ENCODE measurements around the gene USH1G.

Gene USH1G

DNA sequence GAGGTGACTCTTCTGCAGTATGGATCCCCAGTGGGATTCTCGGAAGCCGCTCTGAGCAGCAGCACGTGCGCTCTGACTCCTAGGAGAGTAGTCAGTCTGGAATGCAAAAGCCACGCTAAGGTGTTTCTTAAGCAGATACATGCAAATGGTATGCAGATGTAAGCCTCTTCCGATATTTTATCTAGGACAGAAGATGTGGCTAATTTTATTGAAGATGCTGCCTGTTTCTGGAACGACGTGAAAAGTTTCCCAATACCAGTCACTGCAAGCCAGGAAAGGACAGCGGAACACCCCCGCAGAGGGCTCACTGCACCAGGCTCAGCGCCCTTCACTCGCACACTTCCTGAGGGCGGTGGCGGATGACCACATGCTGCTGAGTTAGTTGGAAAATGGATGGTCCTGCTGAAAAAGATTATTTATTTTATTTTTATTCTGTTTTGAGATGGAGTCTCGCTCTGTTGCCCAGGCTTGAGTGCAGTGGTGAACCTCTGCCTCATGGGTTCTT, 39.8 kb downstream of the USH1G start:
- no peak for TF ChIP-seq EZH2 (IDR thresholded peaks at IDR 0.05; ENCODE audit: borderline replicate concordance, low read length)
- TF ChIP-seq CTCF (IDR thresholded peaks at IDR 0.05; ENCODE audit: low read length) = no peak
- H3K79me2 ChIP-seq (ENCODE audit: insufficient read depth, low read length) = no peaks in the 10 kb centered on the region
- no peaks in the 10 kb centered on the region for H4K20me1 ChIP-seq (ENCODE audit: insufficient read depth, low read length)
- no peak overlapping the region for H2AFZ ChIP-seq (ENCODE audit: low read length)
- H3K27me3 ChIP-seq (ENCODE audit: insufficient read depth, low read length) = peaks cover 20% of the 10 kb centered on the region; the same call in 1 of the 2 replicates
- H3F3A ChIP-seq (ENCODE audit: insufficient read depth, low read length) = no peaks in the 10 kb centered on the region
- no peak overlapping the region for H3K9ac ChIP-seq (ENCODE audit: low read length)
- H3K4me1 ChIP-seq (ENCODE audit: insufficient read depth, low read length, severe bottlenecking) = no peaks in the 10 kb centered on the region
- no peak overlapping the region for H3K4me3 ChIP-seq (ENCODE audit: low read depth, low read length, poor library complexity, severe bottlenecking)
- no peaks in the 10 kb centered on the region for H3K9me2 ChIP-seq (ENCODE audit: low read depth, low read length)
- no peak overlapping the region for H3K4me2 ChIP-seq (ENCODE audit: low read length)
- no peaks in the 10 kb centered on the region for H3K9me3 ChIP-seq (ENCODE audit: low read length)
- no peaks in the 10 kb centered on the region for H3K36me3 ChIP-seq (ENCODE audit: insufficient read depth, low read length)
- no peak overlapping the region for H3K27ac ChIP-seq (ENCODE audit: low read depth, low read length, poor library complexity, severe bottlenecking)

GRCh38 chr17:74882517-74883240, 40.4 kb downstream of the USH1G start:
- Histone ChIP-seq H3K4me1 (ENCODE audit: insufficient read depth, low read length, severe bottlenecking) (no peaks in the 10 kb centered on the region), H3K4me2 (ENCODE audit: low read length) (no peak overlapping the region), H4K20me1 (ENCODE audit: insufficient read depth, low read length) (no peaks in the 10 kb centered on the region), H3K27ac (ENCODE audit: low read depth, low read length, poor library complexity, severe bottlenecking) (no peak overlapping the region), H3K9ac (ENCODE audit: low read length) (no peak overlapping the region), H3K27me3 (ENCODE audit: insufficient read depth, low read length) (peaks cover 20% of the 10 kb centered on the region; the same call in 1 of the 2 replicates), H3K36me3 (ENCODE audit: insufficient read depth, low read length) (no peaks in the 10 kb centered on the region), H3K79me2 (ENCODE audit: insufficient read depth, low read length) (no peaks in the 10 kb centered on the region), H2AFZ (ENCODE audit: low read length) (no peak overlapping the region), H3K9me3 (ENCODE audit: low read length) (no peaks in the 10 kb centered on the region), H3K9me2 (ENCODE audit: low read depth, low read length) (no peaks in the 10 kb centered on the region), H3F3A (ENCODE audit: insufficient read depth, low read length) (no peaks in the 10 kb centered on the region), H3K4me3 (ENCODE audit: low read depth, low read length, poor library complexity, severe bottlenecking) (no peak overlapping the region)
- TF ChIP-seq EZH2 (IDR thresholded peaks at IDR 0.05; ENCODE audit: borderline replicate concordance, low read length) = no peak
- TF ChIP-seq CTCF (IDR thresholded peaks at IDR 0.05; ENCODE audit: low read length) = no peak; the same call in 1 of the 2 replicates

- TF ChIP-seq EZH2 (IDR thresholded peaks at IDR 0.05; ENCODE audit: borderline replicate concordance, low read length) (no peak), CTCF (IDR thresholded peaks at IDR 0.05; ENCODE audit: low read length) (no peak)
- Histone ChIP-seq H3K4me2 (ENCODE audit: low read length) (no peak overlapping the region), H3K79me2 (ENCODE audit: insufficient read depth, low read length) (no peaks in the 10 kb centered on the region), H3K27ac (ENCODE audit: low read depth, low read length, poor library complexity, severe bottlenecking) (no peak overlapping the region), H4K20me1 (ENCODE audit: insufficient read depth, low read length) (no peaks in the 10 kb centered on the region), H3K4me3 (ENCODE audit: low read depth, low read length, poor library complexity, severe bottlenecking) (no peak overlapping the region), H3K27me3 (ENCODE audit: insufficient read depth, low read length) (peaks cover 10% of the 10 kb centered on the region; the same call in 1 of the 2 replicates), H2AFZ (ENCODE audit: low read length) (no peak overlapping the region), H3K4me1 (ENCODE audit: insufficient read depth, low read length, severe bottlenecking) (no peaks in the 10 kb centered on the region), H3K9me2 (ENCODE audit: low read depth, low read length) (no peaks in the 10 kb centered on the region), H3K9ac (ENCODE audit: low read length) (no peak overlapping the region), H3K9me3 (ENCODE audit: low read length) (no peaks in the 10 kb centered on the region), H3K36me3 (ENCODE audit: insufficient read depth, low read length) (no peaks in the 10 kb centered on the region), H3F3A (ENCODE audit: insufficient read depth, low read length) (no peaks in the 10 kb centered on the region)
These were observed 42.0 kb downstream of the USH1G start for GRCh38 chr17:74881073-74881472.

All from OCI-LY1 (cell line).